GM23338 (cell line): ENCODE measurements around the gene CHRNB4. TPM values are rescaled to one million over a fixed set of nuclear protein-coding genes. Genes with fewer than 3 reads are reported as not detected.

Experiments
- ATAC-seq: fragments of 200-7000 bp; cut with Tn5 transposase; 3 replicates; pipeline ENCODE4 v1.9.1; 2020
- DNase-seq: peaks from one replicate; pipeline ENCODE4 v3.0.0-alpha.2; 2015; ENCODE audit warnings: low spot score
- H2AFZ ChIP-seq: fragments of 200-600 bp; sonication (generic); 2 replicates; pipeline ENCODE4 v1.8.0; 2016; ENCODE audit warnings: antibody characterized with exemption, mild to moderate bottlenecking, moderate library complexity
- H3F3A ChIP-seq: fragments of 200-600 bp; sonication (generic); replicated peaks from 2 replicates; pipeline ENCODE4 v1.8.0; 2017; ENCODE audit warnings: antibody characterized with exemption, mixed run types, low read depth
- H3K27ac ChIP-seq: fragments of 200-600 bp; sonication (generic); 2 replicates; pipeline ENCODE4 v1.6.1; 2016; ENCODE audit warnings: low read depth
- H3K27me3 ChIP-seq: fragments of 200-600 bp; sonication (generic); 2 replicates; pipeline ENCODE4 v1.8.0; 2016; ENCODE audit warnings: mild to moderate bottlenecking, mixed run types, moderate library complexity; ENCODE audit not compliant: insufficient read depth
- H3K36me3 ChIP-seq: fragments of 200-600 bp; sonication (generic); 2 replicates; pipeline ENCODE4 v1.8.0; 2016; ENCODE audit warnings: mild to moderate bottlenecking; ENCODE audit not compliant: insufficient read depth
- H3K4me1 ChIP-seq: fragments of 200-600 bp; sonication (generic); 2 replicates; pipeline ENCODE4 v1.8.0; 2016; ENCODE audit warnings: mild to moderate bottlenecking, moderate library complexity; ENCODE audit not compliant: insufficient read depth
- H3K4me2 ChIP-seq: fragments of 200-600 bp; sonication (generic); 2 replicates; pipeline ENCODE4 v1.7.1; 2017; ENCODE audit warnings: mixed run types
- H3K4me3 ChIP-seq: fragments of 200-600 bp; sonication (generic); 2 replicates; pipeline ENCODE4 v1.6.1; 2016; ENCODE audit warnings: mixed run types
- H3K79me2 ChIP-seq: fragments of 200-600 bp; sonication (generic); replicated peaks from 2 replicates; pipeline ENCODE4 v1.8.0; 2017; ENCODE audit warnings: mild to moderate bottlenecking; ENCODE audit not compliant: insufficient read depth
- H3K9me2 ChIP-seq: fragments of 200-600 bp; sonication (generic); 2 replicates; pipeline ENCODE4 v1.8.0; 2017; ENCODE audit not compliant: insufficient read depth
- H4K20me1 ChIP-seq: fragments of 200-600 bp; sonication (generic); replicated peaks from 2 replicates; pipeline ENCODE4 v1.8.0; 2017; ENCODE audit warnings: mild to moderate bottlenecking; ENCODE audit not compliant: insufficient read depth
- H3K27ac Mint-ChIP-seq: 2 replicates; pipeline ENCODE4 v1.8.0; 2020; ENCODE audit warnings: inconsistent platforms, mild to moderate bottlenecking, moderate library complexity, mixed read lengths
- H3K27me3 Mint-ChIP-seq: 3 replicates; pipeline ENCODE4 v1.8.0; 2022; ENCODE audit warnings: low read depth, mild to moderate bottlenecking, moderate library complexity, mixed read lengths, inconsistent platforms; ENCODE audit not compliant: insufficient read depth, poor library complexity
- H3K36me3 Mint-ChIP-seq: 3 replicates; pipeline ENCODE4 v1.8.0; 2021; ENCODE audit warnings: low read depth, mild to moderate bottlenecking, inconsistent platforms, moderate library complexity, mixed read lengths
- H3K4me1 Mint-ChIP-seq: 3 replicates; pipeline ENCODE4 v1.8.0; 2020; ENCODE audit warnings: mild to moderate bottlenecking, inconsistent platforms, mixed read lengths
- H3K4me3 Mint-ChIP-seq: 3 replicates; pipeline ENCODE4 v1.8.0; 2021; ENCODE audit warnings: moderate library complexity, mild to moderate bottlenecking, inconsistent platforms, mixed read lengths
- H3K9me3 Mint-ChIP-seq: 3 replicates; pipeline ENCODE4 v1.8.0; 2020; ENCODE audit warnings: moderate library complexity, mild to moderate bottlenecking, inconsistent platforms, mixed read lengths
- CREB1 ChIP-seq: fragments of 250-450 bp; sonication (Bioruptor Pico); IDR thresholded peaks from 2 replicates; pipeline ENCODE4 v1.5.0; 2020; ENCODE audit warnings: low read depth, mild to moderate bottlenecking, moderate library complexity
- CTCF ChIP-seq, 2 experiments: fragments of 200-600 bp in 1 of 2; sonication (generic) in 1 of 2; conservative IDR thresholded peaks; 2 replicates each; pipeline versions ENCODE4 v1.5.1 to v1.6.1; 2016 to 2017; ENCODE audit warnings: antibody characterized with exemption in 2 of 2, low read depth in 2 of 2, mild to moderate bottlenecking in 2 of 2, moderate library complexity in 1 of 2
- JUNB ChIP-seq: IDR thresholded peaks from one replicate; pipeline ENCODE4 v1.6.1; 2016; ENCODE audit warnings: antibody characterized with exemption; ENCODE audit not compliant: unreplicated experiment
- NANOG ChIP-seq: IDR thresholded peaks from 2 replicates; pipeline ENCODE4 v1.6.1; 2016; ENCODE audit warnings: antibody characterized with exemption, borderline replicate concordance
- POLR2AphosphoS5 ChIP-seq: IDR thresholded peaks from 2 replicates; pipeline ENCODE4 v1.6.1; 2016; ENCODE audit warnings: antibody characterized with exemption, low read depth
- STAT1 ChIP-seq: IDR thresholded peaks from one replicate; pipeline ENCODE4 v1.6.1; 2016; ENCODE audit warnings: antibody characterized with exemption; ENCODE audit not compliant: unreplicated experiment
- ZNF114 ChIP-seq: fragments of 250-450 bp; sonication (Bioruptor Pico); IDR thresholded peaks from 2 replicates; pipeline ENCODE4 v1.5.0; 2020; ENCODE audit warnings: mild to moderate bottlenecking, moderate library complexity
- long read RNA-seq: library from polyadenylated mRNA; unstranded; transcript quantifications from one replicate; pipeline ENCODE4 v2.0.0, GENCODE V29; 2020; ENCODE audit not compliant: unreplicated experiment
- polyA plus RNA-seq: library from polyadenylated mRNA; unstranded; fragments of >200 nt; fragmentation: Nextera tagmentation; extraction: Ambion mirVana; gene quantifications from 2 replicates; pipeline ENCODE4 v1.2.1, GENCODE V29; 2016
- total RNA-seq: library from RNA; depleted of rRNA; stranded (reverse); fragments of >200 nt; shearing (Covaris generic); gene quantifications from 2 replicates; pipeline ENCODE4 v1.2.3, GENCODE V29; 2014; rRNA removed
- TF ChIP-seq, protein P1 (sequence below): IDR thresholded peaks from one replicate; pipeline ENCODE4 v1.6.1; 2018; ENCODE audit warnings: antibody characterized with exemption; ENCODE audit not compliant: unreplicated experiment

CHRNB4 gene, protein sequence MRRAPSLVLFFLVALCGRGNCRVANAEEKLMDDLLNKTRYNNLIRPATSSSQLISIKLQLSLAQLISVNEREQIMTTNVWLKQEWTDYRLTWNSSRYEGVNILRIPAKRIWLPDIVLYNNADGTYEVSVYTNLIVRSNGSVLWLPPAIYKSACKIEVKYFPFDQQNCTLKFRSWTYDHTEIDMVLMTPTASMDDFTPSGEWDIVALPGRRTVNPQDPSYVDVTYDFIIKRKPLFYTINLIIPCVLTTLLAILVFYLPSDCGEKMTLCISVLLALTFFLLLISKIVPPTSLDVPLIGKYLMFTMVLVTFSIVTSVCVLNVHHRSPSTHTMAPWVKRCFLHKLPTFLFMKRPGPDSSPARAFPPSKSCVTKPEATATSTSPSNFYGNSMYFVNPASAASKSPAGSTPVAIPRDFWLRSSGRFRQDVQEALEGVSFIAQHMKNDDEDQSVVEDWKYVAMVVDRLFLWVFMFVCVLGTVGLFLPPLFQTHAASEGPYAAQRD
- total RNA-seq (1.0 and 1.6 TPM in 2 replicates), polyA plus RNA-seq (0.71 and 1.4 TPM in 2 replicates)
- long read RNA-seq, partial matches to known transcripts, result 0 of 1 reads
- long read RNA-seq, other reads (novel, unspliced or antisense), result 0 of 1 reads

- Histone ChIP-seq H3K4me1 (peaks cover 12% of the 10 kb centered on the region), H3K4me2 (peak within 1 kb of the TSS; percentile 91), H2AFZ (peak within 1 kb of the TSS; percentile 99), H3K27ac (peak within 1 kb of the TSS; percentile 42; the same call in 1 of the 2 replicates), H3F3A (peaks cover 7% of the 10 kb centered on the region; the same call in 1 of the 2 replicates), H3K36me3 (no peaks in the 10 kb centered on the region), H3K79me2 (no peaks in the 10 kb centered on the region), H3K9me2 (no peaks in the 10 kb centered on the region), H3K27me3 (peaks cover 9% of the 10 kb centered on the region), H3K4me3 (peak within 1 kb of the TSS; percentile 88), H4K20me1 (no peaks in the 10 kb centered on the region)
- peaks cover 15% of the 10 kb centered on the region for H3K27me3 Mint-ChIP-seq
- no peaks in the 10 kb centered on the region; the same call in 2 of the 3 replicates for H3K36me3 Mint-ChIP-seq
- DNase-seq, result peak; percentile 91
- peaks cover 13% of the 10 kb centered on the region for H3K4me1 Mint-ChIP-seq
- peak within 1 kb of the TSS; percentile 83 for H3K4me3 Mint-ChIP-seq
- peak; percentile 81 for ATAC-seq
- H3K9me3 Mint-ChIP-seq, result no peaks in the 10 kb centered on the region; the same call in 2 of the 3 replicates
- TF ChIP-seq POLR2AphosphoS5 (peak; percentile 66), JUNB (no peak), ZNF114 (CRISPR knock-in tag) (peak; percentile 31; the same call in 1 of the 2 replicates), CREB1 (CRISPR knock-in tag) (0 out of 2 replicates have a peak, but pooled peaks have one; percentile 39), NANOG (no peak), CTCF (conservative IDR thresholded peaks at IDR 0.05; ENCODE audit: low read depth in 2 of 2) (peak; percentile 37 to 69; a peak in 3 of 4 replicates), STAT1 (no peak)
- peak within 1 kb of the TSS; percentile 88; the same call in 1 of the 2 replicates for H3K27ac Mint-ChIP-seq
These were observed at the start of gene CHRNB4 for GRCh38 chr15:78641102-78641748. Gene CHRNB4 (minus strand): TSS chr15:78641210. CDS start chr15:78641133, 77 bp downstream.

DNA sequence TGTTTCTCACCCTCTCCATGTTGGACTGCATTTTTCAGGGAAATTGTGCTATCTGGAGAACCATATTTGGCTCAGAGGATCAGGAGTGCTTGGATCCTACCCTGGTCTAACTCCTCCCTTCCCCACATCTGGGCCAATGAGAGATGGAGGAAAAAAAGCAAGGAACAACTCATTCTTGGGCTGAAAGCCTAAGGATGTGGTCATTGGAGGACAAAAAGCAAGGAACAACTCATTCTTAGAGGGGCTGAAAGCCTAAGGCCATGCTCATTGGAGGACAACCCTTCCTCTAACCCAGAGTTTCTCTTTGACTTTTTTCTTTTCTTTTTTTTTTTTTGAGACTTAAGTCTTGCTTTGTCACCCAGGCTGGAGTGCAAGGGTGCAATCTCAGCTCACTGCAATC lies 48.6 kb upstream of the CHRNB4 start:
- ATAC-seq (no peak), DNase-seq (no peak)
- Mint-ChIP-seq H3K4me3 (no peak overlapping the region), H3K27ac (no peak overlapping the region), H3K4me1 (peaks cover 33% of the 10 kb centered on the region), H3K27me3 (peaks cover 6% of the 10 kb centered on the region), H3K9me3 (no peaks in the 10 kb centered on the region), H3K36me3 (no peaks in the 10 kb centered on the region)
- Histone ChIP-seq H3K9me2 (no peaks in the 10 kb centered on the region), H3K79me2 (no peaks in the 10 kb centered on the region), H3K27me3 (no peaks in the 10 kb centered on the region), H3F3A (no peaks in the 10 kb centered on the region; the same call in 1 of the 2 replicates), H3K4me2 (no peak overlapping the region), H3K4me1 (peaks cover 18% of the 10 kb centered on the region), H2AFZ (no peak overlapping the region), H4K20me1 (no peaks in the 10 kb centered on the region), H3K27ac (no peak overlapping the region), H3K36me3 (no peaks in the 10 kb centered on the region), H3K4me3 (no peak overlapping the region)
- TF ChIP-seq CREB1 (CRISPR knock-in tag) (no peak), ZNF114 (CRISPR knock-in tag) (no peak), STAT1 (no peak)
- TF ChIP-seq, protein P1, sequence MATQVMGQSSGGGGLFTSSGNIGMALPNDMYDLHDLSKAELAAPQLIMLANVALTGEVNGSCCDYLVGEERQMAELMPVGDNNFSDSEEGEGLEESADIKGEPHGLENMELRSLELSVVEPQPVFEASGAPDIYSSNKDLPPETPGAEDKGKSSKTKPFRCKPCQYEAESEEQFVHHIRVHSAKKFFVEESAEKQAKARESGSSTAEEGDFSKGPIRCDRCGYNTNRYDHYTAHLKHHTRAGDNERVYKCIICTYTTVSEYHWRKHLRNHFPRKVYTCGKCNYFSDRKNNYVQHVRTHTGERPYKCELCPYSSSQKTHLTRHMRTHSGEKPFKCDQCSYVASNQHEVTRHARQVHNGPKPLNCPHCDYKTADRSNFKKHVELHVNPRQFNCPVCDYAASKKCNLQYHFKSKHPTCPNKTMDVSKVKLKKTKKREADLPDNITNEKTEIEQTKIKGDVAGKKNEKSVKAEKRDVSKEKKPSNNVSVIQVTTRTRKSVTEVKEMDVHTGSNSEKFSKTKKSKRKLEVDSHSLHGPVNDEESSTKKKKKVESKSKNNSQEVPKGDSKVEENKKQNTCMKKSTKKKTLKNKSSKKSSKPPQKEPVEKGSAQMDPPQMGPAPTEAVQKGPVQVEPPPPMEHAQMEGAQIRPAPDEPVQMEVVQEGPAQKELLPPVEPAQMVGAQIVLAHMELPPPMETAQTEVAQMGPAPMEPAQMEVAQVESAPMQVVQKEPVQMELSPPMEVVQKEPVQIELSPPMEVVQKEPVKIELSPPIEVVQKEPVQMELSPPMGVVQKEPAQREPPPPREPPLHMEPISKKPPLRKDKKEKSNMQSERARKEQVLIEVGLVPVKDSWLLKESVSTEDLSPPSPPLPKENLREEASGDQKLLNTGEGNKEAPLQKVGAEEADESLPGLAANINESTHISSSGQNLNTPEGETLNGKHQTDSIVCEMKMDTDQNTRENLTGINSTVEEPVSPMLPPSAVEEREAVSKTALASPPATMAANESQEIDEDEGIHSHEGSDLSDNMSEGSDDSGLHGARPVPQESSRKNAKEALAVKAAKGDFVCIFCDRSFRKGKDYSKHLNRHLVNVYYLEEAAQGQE, result no peak
